Ureter (tissue), 1 donor: ENCODE data around the gene CDHR3. TPM values are rescaled to one million over a fixed set of nuclear protein-coding genes. Genes with fewer than 3 reads are reported as not detected.
"Not testable (repeated sequence)": the region's sequence is repeated elsewhere in the genome, so short reads cannot be mapped to it uniquely, and the experiment has no call there.

Source experiments
- DNase-seq: peaks from one replicate; pipeline ENCODE4 v3.0.0-alpha.2; 2020; ENCODE audit warnings: low spot score
- total RNA-seq: library from RNA; stranded (reverse); gene quantifications from one replicate; pipeline ENCODE4 v1.2.4, GENCODE V29; 2023
- donor health status: DM: yes; HTN: yes; CAD: no.

The CDHR3 gene
- total RNA-seq, 1 donor from 2014 or later = 6.0 TPM

DNA sequence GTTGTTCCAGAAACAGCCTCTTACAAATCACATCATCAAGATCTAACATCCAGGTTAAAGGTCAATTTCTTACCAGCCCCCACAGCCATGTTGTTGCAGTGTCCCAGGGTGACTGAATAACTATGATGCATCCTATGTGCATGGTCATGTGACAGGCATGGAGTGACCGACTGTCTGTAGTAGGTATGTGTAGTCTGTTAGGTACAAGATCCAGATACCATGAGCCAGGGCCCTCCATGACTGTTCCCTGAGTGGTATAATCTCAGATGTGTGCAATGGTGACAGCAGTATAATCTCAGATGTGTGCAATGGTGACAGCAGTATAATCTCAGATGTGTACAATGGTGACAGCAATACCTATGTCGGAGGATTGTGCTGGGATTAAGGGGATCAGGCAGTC lies 8.8 kb downstream of the CDHR3 start:
- no peak for DNase-seq

DNA sequence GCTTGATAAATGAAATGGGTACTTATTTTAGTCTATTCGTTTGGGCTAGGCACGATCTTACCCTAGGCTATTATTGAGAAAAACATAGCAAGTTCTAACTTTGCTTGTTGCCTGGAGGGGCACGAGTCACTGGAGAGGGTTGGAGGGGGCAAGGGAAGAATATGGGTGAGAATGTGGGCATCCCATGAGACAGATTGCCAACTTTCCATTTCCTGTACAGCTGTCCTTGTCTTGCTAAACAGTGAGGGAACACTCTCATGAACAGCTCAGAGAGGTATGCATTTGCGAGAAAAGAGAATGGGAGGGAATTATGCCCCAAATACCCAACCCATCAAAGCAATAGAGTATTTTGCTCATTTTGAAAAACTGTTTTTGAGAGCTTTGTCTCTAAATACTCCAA lies 9.2 kb downstream of the CDHR3 start:
- DNase-seq = no peak

DNA sequence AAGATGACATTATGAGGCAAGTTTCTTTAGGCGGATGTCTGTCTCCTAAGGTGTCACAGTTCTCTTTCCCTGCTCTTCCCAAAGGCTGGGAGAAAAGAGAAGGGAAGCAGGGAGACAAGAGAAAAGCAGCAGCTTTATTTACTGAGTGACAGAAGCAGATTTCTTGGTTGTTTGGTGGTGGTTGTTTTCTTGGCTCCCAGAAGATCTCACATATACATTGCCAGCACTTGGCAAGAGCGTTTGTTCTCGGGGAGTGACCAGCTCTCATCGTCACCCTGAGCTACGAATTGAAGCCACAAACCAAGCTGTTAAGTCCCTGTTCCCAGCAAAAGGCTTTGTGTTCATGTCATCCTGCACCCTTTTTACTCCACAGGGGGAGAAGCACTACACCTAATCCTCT lies 11.4 kb downstream of the CDHR3 start:
- no peak for DNase-seq

DNA sequence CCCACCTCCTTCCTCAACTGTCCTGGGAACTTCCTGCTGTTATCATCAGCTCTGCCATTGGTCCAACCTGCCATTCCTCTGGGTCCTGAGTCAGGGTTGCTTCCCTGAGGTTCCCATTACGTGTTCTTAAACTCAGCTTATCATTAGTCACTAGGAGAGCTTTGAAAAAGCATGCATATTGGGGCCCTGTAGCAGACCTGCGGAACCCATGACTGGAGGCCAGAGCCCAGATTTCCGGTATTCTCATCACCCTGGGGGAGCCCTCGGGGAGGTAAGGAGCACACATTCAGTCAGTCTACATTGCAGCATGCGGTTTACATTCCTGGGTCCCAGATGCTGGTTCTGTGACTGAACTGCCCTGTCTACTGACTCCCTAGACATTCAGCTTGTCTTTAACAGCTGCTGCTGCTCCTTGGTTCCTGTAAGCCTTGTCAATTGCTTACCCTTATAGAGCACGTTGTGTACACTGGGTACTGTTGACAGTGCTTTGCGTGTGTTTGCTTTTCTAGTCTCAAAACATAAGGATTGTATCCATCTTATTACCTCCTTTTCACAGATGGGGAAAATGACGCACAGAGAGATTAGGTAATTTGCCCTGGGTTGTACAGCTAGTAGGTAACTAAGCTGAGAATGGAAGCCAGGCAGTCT lies 12.8 kb downstream of the CDHR3 start:
- peak; percentile 3 for DNase-seq

DNA sequence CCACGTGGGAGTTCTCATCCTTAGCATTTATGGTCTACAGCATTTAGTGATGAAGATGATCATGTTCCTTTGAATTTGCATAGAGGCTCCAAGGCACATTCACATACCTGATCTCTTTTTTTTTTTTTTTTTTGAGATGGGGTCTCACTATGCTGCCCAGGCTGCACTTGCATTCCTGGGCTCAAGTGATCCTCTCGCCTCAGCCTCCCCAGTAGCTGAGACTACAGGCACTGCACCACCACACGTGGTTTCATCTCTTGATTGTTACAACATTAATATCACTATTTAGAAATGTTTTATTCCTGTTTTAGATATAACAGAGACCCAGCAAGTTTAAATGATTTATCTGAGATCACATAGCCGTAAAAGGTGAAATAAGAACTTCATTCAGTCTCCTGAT lies 13.8 kb downstream of the CDHR3 start:
- no peak for DNase-seq

DNA sequence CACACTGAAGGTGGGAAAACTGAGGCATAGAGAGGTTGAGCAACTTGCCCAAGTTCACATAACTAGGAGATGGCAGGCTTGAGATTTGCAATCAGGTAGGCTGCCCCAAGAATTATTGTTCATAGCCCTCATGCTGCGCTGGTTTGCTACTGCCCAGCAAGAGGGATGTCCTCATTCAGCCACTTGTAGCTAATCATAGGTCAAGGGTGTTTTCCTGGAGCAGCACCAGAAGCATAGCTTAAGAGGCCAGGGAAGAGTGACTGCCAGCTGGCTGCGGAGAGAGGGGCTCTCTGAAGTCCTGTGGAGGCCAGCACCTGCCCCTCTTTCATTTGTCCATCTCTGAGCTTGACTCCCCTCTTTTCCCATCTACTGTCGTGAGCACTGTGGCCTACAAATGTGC lies 15.0 kb downstream of the CDHR3 start:
- DNase-seq = no peak

DNA sequence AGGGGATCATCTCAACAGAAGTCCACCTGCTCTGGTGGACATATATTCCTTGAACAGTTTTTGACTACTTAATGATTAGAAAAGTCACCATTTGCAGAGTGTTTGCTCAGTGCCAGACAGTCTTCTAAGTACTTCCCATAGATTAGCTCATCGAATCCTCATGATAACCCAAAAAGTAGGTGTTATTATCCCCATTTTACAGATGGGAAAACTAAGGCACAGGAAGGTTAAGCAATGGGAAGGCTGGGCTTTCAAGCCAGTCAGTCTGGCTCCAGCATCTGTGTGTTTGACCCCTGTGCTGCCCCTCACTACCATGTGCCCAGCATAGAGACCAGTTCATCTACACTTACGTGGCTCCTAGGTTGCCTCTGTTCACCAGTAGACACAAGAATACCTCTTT lies 15.9 kb downstream of the CDHR3 start:
- no peak for DNase-seq

DNA sequence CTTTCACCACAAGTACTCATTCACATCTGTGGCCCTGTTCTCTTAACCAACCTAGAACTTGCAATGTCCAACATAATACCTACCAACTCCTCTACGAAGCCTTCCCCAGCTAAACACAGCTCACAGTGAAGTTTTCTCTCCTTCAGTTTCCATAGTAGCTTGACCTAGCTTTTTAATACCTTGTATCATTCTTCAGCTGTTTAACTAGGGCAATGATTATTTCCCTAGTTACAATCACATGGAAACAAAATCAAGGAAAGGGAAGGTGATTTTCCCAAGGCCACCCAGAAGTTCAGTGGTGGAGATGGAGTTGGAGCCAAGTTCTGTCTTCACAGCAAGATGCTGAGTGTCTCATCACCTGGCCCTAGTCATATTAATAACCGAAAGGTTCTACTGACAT lies 16.3 kb downstream of the CDHR3 start:
- DNase-seq = no peak

DNA sequence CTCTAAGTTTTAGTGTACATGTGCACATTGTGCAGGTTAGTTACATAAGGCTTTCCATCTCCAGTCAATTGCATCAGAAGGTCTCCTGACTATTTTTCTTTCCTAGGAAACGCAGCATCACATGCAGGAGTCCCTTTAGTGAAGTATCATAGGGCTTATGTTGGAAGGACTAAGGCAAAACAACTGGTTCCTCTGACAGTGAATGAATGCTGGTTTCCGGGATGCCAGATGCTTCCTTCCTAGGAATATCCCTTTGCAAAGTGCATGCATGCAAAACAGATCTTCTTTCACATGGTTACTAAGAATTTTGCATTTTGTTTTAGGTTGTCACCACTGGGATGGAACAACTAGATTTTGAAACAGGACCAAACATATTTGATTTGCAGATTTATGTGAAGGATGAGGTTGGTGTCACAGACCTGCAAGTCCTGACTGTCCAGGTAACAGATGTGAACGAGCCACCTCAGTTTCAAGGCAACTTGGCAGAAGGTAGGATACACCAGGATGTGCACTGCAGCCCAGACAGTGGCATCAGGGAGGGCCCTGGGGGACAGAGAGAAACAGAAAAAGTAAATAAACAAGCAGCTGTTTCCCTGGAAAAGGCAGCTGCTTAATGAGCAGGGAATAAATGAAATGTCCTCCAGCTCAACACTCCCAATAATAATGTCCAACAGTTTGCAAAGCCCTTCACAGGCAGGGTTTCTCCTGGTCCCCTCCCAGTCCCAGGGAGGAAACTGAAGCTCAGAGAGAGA lies 17.8 kb downstream of the CDHR3 start:
- DNase-seq = no peak

DNA sequence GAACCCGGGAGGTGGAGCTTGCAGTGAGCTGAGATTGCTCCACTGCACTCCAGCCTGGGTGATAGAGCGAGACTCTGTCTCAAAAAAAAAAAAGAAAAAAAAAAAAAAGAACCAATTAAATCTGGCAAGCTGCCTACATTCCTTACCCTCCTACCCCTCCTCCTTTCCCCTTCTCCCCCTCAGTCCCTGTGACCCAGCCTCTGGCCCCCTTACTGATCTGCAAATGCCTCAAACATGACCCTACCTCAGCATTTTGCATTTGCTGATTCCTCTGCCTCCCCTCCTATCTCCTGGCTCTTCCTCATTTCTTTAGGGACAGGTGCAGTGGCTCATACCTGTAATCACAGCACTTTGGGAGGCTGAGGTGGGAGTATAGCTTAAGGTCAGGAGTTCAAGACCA lies 19.3 kb downstream of the CDHR3 start:
- DNase-seq = no peak

DNA sequence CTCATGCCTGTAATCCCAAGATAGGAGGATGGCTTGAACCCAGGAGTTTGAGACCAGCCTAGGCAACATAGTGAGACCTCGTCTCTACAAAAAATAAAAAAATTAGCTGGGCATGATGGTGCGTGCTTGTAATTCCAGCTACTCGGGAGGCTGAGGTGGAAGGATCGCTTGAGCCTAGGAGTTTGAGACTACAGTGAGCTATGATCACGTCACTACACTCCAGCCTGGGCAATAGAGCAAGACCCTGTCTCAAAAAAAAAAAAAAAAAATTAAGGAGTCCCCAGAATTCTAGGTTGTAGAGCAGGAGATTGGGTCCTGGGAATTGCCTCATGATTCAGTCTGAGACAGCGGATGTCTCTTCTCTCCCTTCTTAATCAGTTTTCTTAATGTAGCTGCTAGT lies 21.7 kb downstream of the CDHR3 start:
- DNase-seq = not testable (repeated sequence)

DNA sequence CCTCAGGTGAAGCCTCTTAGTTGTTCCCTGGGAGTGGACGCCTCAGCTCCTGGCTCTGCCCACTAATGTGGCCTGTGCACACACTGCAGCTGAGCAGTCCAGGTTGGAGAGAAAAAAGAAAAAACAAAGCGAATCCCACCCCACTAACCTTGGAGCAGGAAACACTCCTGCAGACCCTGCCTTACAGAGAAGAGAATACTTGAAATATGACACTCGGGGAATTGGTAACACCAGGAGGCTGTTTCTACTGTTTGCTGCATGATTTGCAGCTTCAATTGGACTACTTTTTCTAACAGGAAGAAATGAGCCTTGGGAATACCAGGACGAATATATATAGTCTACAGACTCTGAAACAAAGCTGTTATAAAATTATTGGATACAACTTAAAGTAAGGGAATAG lies 22.2 kb downstream of the CDHR3 start:
- DNase-seq = no peak

DNA sequence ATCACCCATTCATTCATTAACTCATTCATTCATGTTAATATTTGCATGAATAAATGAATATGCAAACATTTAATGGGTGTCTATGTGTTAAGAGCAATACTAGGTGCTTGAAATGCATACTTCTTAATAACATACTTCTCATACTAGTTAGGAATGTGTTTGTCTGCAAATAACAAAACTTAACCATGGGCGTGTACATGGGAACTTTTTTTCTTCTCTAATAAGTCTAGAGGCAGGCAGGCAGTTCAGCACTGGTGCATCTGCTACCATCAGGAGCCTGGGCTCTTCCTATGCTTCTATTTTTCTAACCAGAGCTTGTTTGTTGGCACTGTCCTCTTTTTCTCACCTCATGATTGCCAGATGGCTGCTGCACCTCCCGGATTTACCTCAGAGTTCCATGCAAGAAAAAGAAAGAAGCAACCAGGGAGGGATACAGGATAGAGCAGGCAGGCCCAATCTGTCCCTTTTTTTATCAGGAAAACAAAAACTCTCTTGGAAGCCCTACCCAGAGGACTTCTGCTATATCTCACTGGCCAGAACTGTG lies 22.7 kb downstream of the CDHR3 start:
- DNase-seq = no peak

DNA sequence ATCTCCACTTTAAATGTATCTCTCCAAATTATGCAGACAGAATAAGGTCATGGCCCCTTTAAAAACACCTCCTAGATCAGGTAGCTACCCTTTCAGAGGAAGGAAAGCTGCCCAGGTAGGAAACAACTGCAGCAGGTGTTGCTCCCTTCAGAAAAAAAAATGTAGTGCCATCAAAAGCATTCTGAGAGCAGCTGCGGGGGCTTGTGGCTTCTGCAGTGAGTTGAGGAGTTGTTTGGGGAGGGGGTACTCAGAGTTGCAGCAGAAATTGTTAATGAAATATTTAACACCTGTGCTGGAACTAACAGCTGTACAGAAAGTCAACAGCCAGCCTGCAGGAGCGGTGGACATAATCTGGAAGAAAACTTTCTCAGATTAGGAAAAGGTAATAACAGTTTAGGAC lies 24.0 kb downstream of the CDHR3 start:
- DNase-seq = no peak

DNA sequence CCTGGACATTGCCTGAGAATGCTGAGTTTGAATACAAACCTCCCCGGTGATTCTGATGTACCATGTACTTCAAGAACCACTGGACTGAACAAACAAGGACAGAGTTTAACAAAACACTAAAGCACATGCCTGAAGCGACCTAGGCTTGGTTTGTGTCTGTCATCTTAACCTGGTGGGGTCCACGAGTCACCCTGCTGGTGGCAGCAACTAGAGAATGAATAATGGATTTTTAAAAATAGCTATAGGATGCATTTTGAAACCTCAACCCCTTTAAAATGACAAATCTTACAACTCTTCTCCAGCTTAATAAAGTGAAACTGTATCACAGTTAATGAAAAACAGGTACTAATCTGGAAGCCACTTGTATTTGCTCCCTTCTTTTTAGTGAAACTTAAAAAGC lies 25.2 kb downstream of the CDHR3 start:
- DNase-seq = no peak

DNA sequence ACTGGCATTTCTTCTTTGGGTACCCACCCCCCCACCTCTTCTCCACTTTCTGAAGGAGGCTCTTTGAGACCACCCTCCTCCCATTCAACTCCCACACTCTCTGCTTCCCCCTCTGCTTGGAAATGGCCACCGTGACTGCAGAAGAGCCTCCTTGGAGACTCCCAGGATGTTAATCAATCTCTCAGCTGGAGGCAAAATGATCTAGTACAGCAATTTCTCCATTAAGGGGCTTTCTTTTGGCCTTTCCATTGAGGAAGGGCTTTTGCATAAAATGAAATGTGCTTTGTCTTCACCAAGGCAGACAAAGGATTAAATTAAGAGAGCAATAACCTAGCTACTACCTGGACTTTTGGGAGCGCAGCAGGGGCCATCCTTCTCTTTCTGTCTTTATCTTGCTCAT lies 26.1 kb downstream of the CDHR3 start:
- DNase-seq = no peak

DNA sequence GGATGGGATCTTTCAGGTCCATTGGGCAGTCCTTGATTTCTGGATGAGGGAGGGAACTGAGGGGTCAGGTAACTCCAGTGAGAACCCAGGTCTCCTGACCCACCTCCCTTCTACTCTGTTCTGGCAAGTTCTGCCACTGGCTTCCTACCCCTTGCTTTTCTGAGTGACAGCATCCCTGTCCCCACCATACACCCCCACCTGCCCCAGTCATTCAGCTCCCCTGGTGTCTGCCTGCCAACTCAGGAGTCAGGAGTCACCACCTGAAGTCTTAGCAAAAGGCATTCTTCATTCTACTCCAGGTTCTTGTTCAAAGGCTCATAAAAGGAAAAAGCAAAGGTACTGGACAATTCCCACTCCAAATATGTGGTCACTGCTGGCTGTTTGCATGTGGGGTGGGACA lies 26.6 kb downstream of the CDHR3 start:
- DNase-seq = no peak

DNA sequence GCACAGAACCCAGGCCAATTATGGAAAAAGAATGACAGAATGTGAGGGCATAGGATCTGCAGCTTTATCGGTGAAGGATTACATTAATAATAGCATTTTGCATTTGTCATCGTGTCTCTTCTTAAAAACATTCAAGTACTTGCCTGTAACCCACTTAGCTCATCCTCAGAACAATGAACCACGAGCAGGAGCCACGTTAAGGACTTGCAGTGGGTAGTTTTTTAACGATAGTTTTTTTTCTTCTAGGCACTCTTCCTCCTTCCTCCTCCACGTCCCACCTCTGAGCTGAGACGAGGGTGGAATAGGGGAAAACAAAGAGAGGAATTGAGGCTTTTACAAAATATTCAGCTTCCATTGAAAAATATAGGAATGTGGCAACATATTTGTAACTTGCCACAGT lies 27.1 kb downstream of the CDHR3 start:
- no peak for DNase-seq

DNA sequence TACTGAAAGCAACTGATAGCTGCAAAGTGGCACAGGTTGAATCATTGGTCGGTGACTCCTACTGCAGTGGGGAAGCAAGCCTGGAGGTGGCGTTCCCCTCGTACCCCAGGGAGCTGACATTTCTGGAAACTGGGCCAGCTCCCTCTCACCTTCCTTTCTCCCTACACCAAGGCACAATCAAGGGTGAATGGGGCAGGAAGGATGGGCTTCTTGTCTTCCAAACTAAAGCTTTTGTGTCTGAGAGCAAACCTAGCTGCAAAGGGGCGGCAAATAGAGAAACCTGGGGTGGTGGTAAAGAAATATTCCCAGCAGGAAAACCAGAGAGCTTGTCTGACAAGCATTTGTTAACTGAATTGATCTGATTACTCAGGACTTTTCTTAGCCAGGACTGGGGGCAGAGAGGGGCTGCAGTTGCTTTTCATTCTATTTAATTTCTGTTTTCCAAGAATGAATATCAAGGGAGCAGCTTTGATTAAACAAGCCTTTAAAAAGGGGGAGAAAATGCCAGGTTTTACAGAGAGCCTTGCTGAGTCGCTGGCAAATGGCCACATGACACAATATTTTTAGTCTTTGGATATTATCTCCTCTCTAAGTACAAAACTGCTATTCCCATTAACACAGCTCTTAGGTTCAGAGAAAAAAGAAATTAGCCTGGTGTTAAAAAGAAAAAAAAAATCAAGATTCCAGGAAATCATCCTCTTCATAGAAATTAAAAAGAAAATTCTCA lies 27.8 kb downstream of the CDHR3 start:
- DNase-seq = no peak

DNA sequence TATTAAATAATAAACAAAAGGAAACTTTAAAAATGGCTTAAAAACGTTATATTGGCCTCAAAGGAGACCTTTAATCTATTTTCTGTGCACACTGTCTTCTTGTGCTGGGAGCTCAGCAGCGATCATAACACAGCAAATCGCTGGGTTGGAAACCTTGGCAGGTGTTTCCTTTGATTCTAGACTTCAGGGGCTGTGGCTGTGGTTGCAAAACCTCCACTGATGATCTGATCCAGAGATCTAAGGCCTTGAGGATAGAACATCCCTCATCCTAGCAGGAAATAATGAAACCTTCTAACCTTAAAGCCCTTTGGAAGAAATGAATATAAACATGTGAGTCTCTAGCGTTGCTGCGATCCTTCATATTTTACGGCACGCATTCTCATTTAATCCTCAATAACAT lies 29.8 kb downstream of the CDHR3 start:
- no peak for DNase-seq

DNA sequence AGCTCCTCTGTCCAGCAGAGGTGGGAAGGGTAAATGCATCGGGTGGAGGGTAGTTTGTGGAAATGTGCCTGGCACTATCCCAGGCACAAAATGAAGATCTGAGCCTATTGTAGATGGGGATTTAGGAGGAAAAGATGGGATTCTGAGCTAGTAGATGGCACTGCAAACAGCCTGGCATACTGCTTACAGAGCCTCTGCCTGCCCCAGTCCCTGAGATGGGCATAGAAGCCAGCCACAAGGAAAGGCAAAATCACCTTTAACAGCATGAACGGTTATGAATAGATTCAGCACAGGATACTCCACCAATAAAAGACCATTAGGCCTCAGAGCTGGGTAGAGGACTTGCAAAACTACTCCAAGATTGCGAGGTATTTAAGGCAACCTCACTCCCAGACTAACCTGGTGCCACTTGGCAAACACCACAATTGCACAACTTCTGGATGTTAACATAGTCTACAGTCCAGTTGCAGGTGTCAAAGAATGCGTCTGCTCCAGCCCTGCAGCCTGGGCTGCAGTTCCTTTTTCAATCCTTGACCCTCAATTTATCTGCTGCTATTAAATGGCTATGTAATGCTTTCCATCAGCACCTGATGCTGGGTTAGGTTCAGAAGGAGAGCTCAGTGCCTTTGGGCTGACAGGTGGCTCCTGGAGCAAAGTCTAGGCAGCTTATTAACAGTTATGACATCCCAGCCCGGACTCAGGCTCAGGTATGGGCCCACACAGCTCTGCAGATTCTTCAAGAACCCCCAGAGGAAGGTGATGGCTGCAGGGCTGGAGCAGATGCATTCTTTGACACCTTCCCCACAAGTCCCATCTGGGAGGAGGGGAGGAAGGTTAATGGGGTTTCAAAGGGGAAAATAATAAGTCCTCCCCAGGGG lies 34.0 kb downstream of the CDHR3 start:
- no peak for DNase-seq

DNA sequence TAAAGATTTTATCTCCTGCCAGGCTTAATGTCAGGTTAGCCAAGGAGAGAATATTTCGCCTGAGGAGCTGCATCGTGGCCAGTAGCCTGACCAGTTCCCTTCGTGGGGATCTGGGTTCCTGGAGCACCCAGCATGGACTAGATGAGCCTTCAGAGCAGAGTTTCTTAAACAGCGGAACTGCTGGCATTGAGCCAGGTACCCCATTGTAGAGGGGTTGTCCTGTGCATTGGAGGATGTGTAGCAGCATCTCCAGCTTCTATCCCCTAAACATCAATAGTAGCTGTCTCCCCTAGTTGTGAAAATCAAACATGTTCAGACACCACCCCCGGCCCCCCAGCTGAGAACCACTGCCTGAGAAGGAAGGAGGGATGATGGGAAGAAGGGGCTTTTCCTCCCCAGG lies 36.2 kb downstream of the CDHR3 start:
- DNase-seq = no peak
